ENCODE data around the gene HMGXB3.
"Not testable (repeated sequence)": the region's sequence is repeated elsewhere in the genome, so short reads cannot be mapped to it uniquely, and the experiment has no call there.

The HMGXB3 gene

DNA sequence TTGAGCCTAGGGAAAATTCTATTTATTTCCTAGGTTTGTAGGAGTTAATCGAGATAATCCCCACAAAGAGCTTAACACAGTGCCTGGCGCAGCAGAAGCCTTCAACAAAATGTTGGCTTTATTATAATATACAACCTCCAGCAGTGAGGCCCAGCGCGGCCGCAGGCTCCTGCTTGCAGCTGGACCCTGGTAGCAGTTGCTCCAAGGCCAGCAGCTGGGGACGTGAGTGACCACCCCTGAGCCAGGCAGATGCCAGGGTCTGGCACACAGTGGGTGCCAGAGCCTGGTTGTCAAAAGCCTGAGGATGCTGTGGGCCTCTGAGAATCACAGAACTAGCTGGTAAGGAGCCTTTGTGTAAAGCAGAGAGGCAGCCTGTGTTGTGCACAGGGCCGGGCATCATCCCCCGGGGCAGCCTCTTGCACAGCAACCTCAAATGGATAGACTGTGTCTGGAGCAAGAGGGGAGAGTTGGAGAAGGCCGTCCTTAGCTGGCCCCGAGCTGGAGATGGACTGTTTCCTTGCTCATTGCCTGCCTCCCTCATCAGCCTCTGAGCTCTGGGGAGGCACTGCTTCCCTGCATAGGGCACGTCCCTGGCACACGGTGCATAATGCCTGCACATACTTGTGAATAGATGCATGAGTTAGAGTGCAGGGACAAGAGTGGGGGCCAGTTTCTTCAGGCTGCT is 68.6 kb downstream of the HMGXB3 start:
- no peak for DNase-seq

DNA sequence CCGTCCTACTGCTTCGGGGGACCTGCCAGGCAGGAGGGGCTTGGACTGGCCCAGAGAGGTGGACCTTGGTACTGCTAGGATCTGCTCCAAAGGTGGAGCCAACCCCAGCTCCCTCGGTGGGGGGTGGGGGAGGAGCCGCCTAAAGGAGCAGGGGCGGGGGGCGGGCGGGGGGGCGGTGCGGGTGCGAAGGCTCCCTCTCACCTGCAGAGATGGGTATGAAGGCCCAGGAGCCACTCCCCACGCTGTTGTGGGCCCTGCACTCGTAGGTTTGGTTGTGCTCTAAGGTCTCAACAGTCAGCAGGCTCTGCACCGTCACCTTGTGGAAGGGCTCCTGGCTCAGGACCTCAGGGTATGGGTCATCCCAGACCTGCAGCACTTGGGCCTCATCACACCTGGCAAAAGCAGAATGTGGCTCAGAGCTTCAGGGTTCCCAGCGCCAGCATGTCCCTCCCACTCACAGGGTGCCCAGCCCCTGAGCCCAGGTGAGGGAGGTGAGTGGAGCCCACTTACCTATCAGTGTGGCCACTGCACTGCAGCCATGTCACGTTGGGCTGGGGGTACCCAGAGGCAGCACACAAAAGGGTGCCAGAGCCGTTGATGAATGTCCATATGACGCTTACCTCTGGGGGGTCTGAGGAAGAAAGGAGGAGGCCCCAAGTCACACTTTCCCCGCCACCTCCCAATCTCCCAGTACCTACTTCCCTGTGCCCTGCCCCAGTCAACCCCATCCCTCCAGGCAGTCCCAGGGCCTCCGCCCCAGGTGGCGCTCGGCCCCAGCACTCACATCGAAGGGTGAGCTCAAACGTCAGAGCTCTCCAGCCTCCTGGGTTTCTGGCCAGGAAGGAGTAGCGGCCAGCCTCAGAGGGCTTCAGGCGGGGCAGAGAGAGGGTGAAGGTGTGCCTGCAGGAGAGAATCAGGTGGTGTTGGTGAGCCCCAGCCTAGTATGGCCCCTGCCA is 69.4 kb downstream of the HMGXB3 start:
- DNase-seq = no peak

DNA sequence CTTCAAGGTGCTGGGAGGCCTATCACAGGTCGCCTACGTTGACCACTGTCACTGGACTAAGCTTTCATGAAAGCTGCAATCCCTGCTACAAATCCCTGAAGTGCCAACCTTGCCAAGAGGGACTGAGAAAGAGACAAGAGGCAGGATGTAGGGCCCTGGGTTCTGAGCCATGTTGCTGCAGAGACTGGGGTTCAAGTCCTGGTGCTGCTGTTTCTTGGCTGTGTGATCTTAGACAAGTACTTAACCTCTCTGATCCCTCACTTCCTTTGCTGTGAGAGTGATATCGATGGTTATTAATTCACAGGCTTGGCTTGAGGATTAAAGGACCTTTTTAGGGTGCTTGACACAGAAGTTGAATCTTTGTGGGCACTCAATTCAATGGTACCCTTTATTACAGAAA is 70.3 kb downstream of the HMGXB3 start:
- no peak for DNase-seq

DNA sequence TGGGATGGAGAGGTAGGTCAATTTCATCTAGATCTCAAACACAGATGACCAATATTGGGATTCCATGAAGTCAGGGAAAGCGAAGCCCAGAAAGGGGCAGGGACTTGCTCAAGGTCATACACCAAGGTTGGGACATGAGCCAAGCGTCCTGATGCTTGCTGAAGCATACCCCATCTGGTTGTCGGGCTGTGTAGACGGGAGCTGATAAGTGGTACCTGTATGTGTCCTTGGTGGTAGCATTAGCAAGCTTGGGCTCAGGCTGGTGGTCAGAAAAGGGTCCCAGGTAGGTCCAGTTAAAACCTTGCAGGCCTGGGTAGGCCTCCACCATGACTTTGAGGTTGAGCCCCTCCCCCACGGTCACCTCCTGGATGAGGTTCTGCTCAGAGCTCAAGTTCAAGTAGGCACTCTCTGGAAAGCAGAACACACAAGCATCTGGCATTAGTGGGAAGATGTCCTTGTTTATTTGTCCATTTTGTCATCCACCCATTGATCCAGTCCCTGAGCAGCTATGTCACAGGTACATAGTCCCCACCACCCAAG is 72.6 kb downstream of the HMGXB3 start:
- no peak for DNase-seq

DNA sequence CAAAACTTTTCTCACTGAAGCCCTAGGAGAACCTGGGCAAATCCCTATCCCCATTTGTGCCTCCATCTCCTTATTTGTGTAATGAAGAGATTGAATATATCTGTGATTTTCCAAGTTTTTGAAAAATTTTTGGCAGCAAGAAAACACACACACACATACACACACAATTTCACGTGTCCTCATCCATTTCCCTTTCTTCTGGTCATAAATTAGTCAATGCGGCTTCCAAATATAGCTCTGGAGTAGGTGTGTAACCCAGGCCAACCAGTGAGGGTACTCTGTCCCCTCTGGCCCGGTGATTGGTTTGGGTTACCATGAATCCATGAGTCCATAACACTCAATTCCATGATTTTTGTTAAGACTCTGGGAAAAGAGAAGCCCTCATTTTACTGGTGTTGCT is 73.1 kb downstream of the HMGXB3 start:
- no peak for DNase-seq

DNA sequence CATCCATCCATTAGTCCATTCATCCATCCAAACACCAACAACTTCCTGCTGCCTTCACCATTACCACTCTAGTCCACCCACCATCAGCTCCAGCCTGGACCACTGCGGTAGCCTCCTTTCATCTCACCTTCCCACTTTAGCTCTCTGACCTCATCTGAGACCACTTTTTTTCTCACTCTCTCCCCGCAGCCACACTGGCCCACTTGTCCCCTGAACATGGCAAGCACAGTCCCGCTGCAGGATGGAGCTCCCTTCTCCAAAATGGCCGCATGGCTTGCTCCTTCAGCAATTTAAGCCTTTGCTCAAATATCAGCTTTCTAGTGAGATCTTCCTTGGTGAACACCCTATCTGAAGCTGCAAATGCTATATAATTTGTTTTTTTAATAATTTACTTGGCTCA is 74.7 kb downstream of the HMGXB3 start:
- DNase-seq = no peak

DNA sequence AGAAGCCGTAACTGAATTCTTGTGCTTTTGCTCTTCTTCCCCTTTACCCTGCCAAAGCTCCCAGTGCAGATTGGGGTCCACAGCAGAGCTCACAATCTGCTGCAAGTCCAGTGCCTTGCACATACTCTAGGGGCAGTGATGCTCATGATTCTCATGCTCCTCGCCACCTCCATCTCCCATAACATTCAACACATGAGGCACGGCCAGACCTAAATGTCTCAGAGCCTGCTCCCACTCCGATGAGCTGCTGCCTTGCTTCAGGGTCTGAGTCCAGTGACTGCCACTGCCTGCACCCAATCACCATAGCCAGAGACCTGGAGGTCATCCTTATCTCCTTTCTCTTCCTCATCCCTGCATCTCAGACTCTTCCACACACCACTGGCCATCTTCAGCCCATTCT is 75.3 kb downstream of the HMGXB3 start:
- DNase-seq = no peak

DNA sequence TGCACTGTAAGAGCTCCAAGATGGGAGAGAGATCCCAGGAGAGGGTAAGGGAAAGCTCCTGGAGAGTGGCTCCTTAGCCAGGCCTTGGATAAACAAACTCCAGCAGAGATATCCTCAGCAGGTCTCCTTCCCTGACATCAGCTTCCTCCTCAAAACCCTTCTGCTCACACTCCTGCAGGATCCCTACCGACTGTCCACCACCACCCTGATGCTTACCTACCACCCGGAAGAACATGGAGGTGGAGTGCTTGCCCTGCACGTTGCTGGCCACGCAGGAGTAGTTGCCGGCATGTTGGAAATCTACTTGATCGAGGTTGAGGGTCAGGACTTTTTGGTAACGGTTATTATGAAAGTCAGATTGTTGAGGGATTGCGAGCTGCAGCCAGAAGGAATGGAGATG is 76.5 kb downstream of the HMGXB3 start:
- DNase-seq = no peak

DNA sequence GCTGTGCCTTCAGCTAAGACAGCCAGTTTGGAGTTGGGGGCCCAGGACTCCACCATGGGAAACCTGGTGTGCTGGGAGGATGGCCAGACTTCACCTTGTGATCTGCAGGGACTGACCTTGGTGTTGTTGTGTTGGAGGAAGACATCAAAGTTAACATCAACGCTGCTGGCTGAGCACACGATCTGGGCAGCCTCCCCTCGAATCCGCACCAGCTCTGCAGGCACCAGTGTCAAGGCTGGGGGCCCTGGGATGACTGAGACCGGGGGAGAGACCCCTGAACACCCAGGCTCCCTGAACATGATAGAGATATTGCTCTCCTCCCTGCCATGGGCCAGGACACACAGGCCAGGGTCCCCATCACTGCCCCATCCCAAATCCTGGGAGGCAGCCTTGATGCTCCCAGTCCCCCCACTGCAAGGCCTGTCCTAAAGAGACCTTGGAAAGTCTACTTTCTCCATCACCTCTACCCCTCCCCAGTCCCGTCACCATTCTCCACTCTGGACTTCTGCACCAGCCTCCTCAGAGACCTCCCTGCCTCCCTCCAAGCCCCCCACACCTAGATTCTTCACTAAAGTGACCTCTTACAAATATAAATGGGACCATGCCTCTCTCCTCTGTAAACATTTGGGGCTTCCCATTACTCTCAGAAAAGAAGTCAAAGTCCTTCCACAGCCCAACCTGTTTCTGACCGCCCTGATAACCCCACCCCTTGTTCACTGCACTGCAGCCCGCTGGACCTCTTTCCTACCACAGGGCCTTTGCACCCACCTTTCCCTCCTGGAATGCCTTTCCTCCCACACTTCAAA is 77.7 kb downstream of the HMGXB3 start:
- no peak for DNase-seq

DNA sequence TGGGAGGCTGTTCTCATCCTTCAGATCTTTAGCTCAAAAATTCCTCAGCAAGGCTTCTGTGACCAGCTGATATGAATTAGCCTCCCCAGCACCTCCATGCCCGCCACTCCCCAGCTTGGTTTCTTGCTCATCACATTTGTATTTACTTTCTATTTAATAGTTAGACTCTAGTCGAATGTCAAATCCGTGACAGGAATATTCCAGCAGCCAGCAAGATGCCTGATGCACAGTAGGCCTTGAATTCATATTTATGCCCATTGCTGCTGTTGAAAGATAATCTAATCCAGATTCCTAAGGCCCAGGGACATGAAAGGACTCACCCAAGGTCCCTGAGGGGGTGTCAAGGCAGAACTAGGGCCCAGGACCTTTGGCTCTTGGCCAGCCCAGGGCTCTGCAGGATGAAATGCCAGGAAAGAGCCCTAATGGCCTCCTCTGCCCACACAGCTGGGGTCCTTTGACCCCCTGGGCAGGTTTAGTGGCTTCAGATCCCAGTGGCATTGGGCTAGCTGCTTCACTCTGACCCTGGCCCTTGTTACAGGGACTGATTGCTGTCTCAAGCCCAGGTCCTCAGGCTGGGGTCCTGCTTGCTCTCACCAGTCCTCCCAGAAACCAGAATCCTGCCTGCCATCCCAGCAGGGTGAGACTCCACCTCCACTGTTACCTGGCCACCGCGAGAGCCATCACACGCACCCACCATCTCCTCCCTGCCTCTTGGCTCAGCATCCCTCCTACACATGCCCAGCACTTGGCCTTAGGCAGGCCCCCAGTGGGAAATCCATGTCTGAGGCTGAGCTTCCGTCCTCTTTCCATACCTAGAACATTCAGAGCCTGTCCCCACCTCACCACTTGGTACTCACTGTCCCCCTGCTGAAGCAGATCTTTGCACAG is 78.5 kb downstream of the HMGXB3 start:
- no peak for DNase-seq

DNA sequence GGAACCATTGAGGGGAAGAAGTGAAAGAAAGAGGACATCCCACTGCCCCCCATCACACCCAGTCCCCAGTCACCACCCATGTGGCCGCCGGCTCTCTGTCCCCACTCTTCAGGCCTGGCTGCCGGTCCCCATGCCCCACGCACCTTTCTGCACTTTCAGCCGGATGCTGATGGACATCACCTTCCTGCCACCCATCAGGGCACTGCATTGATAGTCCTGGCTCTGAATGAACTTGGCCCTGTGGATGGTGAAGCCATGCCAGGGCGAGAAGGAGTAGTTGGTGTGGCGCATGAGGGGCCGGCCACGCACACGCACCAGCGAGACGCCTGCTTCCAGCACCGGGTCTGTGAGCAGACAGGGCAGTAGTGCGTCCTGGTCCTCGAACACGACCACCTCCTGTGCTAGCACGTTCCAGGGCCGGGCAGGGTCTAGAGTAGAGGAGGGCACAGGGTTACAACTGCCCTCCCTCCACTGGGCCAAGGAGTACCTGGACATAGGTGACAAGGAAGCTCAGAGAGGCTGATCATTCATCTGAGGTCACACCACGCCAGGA is 79.4 kb downstream of the HMGXB3 start:
- DNase-seq = no peak

DNA sequence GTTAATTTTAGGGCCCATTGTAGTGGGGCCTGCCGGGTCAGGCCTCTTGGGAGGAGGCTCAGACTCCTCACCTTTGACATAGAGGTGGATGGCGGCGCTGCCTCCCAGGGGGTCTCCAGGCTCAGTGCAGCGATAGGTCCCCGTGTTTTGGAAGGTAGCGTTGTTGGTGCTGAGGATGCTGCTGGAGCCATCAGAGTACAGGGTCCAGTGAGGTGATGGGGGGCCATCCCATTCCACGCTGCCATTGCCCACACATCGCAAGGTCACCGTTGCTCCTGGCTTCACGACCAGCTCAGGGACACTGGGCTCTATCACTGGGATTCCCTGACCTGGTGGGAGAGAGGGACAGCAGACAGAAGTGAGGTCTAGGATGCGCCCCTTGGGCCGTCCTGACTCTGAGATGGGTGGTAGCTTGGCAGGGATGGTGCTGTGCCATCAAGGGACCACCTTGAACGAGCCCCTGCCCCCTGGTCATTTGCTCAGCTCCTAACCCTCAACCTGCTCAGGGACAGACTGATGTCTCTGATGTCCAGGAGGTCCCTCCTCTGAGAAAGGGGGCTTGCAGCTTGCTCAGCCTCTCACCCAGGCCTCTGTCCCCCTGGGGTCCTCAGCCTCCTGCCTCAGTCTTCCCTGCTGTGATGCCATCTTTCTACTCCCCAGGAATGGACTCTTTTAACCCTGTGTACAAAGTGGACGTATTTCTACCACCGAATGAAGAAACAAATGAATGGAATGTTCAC is 80.3 kb downstream of the HMGXB3 start:
- DNase-seq = no peak

DNA sequence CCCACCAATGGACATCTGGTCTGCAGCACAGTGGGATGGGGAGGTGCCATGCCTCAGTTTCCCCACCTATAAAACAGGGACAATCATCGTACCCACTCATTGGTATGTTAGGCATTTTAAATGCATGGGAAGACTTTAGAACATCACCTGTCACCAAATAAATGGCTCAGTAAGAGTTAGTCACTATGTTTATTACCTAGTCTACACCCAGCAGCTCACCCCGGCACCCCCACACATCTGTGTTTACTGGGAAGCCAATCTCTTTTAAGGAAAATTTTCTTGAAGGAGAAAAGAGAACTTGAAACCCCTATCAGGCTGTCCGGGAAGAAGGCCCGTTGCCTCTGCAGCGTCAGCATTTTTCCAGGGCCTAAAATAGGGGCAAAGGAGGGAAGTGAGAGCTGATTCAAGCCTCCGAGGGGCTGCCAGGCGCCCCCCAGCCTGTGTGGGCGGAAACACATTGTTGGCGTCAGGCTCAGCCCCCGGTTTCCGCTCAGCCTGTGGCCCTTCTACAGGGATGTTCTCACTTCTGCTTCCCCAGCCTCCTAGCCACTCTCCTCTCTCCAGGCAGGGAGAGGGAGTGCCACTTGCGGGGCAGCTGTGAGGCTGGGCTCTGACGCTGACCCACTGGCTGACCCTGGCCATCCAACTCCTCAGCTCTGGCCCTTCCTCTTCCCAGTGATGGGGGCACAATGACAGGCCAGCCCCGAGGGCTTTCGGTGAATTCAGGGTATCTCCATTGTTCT is 81.2 kb downstream of the HMGXB3 start:
- DNase-seq = no peak

DNA sequence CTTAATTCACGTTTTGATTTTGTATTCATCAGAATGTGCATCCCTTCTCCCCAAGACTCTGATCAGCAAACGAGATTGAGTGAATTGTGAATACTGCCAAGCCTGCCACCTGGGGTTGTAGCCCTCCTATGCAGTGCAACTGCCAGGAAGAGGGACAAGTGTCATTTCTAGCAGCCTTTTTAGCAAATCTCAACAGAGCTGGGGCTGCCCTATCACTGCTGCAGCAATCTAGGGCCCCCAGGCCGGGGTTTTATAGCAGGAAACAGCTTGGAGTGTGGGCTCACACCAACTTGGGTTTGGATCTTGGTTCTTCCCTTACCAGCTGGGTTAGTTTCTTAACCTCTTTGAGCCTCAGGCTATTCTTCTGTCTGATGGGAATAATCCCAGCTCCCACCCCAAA is 81.8 kb downstream of the HMGXB3 start:
- no peak for DNase-seq

DNA sequence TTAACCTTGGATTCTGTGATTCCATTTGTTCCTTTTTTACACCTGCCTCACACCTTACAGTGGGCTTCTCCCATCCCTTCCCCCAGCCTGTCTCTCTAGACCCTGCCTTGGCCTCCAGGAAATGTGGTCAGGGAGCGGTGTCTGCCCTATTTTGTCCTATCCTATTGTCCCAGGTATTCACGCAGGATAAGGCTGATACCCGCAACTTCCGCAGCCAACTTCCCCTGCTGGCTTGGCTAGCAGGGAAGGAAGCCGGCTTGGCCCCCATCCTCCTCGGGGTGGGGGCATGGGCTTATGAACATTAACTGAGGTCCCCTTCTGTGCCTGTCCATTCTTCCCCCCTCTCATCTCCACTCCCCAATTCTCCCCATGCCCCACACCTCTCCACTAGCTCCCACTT is 82.3 kb downstream of the HMGXB3 start:
- no peak for DNase-seq

DNA sequence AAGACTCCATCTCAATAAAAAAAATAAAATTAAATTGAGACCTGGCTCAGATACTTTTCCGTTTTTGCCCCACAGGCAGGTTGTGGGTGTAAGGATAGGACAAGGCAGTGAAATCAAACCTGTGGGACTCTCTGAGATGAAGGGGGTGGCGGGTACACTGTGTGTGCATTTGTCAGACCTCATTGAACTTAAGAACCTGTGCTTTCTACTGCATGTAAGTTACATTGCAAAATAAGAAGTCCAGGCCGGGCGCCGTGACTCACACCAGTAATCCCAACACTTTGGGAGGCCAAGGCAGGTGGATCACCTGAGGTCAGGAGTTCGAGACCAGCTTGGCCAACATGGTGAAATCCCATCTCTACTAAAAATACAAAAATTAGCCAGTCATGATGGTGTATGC is 84.2 kb downstream of the HMGXB3 start:
- DNase-seq = not testable (repeated sequence)

DNA sequence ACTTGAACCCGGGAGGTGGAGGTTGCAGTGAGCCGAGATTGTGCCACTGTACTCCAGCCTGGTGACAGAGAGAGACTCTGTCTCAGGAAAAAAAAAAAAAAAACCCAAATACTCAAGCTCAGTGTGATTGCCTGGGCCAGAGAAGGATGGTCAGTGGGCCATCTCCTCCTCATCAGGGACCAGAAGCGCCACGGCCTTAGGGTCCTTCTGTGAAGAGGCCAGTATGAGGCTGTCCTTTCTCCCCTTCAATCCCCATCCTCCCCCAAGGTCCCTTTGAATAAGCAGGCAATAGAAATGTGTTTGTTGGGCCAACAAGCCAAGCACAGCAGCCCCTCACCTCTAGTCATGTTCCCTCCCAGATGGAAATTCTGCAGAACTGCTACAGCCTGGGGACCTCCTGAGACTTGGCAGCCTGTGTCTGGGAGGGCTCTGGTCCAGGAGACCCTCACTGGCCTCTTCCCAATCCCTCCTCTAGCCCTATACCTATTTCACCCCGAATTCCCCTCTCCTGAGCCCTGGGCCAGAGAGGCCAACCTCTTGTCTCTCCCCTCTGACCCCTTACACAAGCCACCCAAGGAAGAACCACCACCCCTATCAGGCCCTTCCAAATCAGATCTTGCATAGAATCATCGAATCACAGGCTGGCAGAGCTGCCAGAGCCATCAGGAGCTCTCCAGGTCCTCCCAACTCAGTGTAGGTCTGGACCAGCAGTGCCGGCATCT is 84.8 kb downstream of the HMGXB3 start:
- no peak for DNase-seq

DNA sequence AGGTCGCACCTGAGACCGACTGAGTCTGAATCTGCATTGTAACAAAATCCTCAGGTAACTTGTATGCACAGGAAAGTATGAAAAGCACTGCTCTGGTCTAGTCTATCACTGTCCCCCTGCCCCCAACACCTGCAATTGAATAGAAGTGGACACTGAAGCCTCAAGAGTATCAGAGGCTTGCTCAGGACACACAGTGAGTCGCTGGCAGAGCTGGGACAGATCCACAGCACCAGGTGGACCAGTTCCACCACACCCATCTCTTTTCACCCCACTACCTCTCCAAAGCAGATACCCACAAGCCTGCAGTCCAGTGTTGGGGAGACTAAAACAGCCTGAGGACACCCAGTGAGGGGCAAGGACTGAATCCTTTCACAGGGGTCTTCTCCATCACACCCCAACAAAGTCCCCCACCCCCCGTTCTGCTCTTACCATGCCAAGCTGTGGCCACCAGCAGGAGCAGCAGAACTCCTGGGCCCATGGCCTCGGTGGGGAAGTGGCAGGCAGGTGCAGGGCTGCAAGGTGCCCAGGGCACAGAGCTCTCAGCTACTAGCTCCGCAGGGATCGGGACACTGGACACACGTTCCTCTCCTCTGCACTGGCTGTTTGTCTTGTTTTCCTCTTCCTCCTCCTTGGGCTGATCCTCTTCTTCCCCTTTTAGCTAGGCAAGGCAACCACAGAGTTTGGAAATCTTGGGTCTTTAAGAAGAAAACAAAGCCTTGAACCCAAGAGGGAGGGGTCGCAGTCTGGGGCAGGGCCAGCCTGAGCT is 85.6 kb downstream of the HMGXB3 start, which contains the start of gene CSF1R:
TSS of gene CSF1R (minus strand) at position 605 of the 766 bp plus-strand sequence. CDS start at position 478, 127 bp downstream.
- no peak for DNase-seq

Measured in NCI-H510A (cell line).